Spleen (tissue), 11 donors: ENCODE measurements around the gene FAM25G. TPM values are rescaled to one million over a fixed set of nuclear protein-coding genes. Genes with fewer than 3 reads are reported as not detected.

Source experiments
- DNase-seq: peaks from one replicate; pipeline ENCODE4 v3.0.0-alpha.2; 2020
- H3K27ac ChIP-seq, 8 donors: fragments of 200-600 bp; sonication (generic) in 7 of 8; 1 replicate in 4 of 8; 2 replicates in 4 of 8; pipeline versions ENCODE4 v1.5.0 to v1.8.0; 2016 to 2021; ENCODE audit warnings: inconsistent platforms in 4 of 8, mild to moderate bottlenecking in 4 of 8, moderate library complexity in 1 of 8
- H3K27me3 ChIP-seq, 7 donors: fragments of 200-600 bp; sonication (generic) in 6 of 7; replicated peaks in 1 of 7; 1 replicate in 4 of 7; 2 replicates in 3 of 7; pipeline versions ENCODE4 v1.5.0 to v1.8.0; 2016 to 2021; ENCODE audit warnings: inconsistent platforms in 3 of 7, mild to moderate bottlenecking in 1 of 7
- H3K36me3 ChIP-seq, 6 donors: fragments of 200-600 bp; sonication (generic) in 5 of 6; 1 replicate in 4 of 6; 2 replicates in 2 of 6; pipeline versions ENCODE4 v1.5.0 to v1.8.0; 2016 to 2021; ENCODE audit warnings: inconsistent platforms in 2 of 6
- H3K4me1 ChIP-seq, 6 donors: fragments of 200-600 bp; sonication (generic) in 5 of 6; 1 replicate in 3 of 6; 2 replicates in 3 of 6; pipeline versions ENCODE4 v1.5.0 to v1.8.0; 2016 to 2021; ENCODE audit warnings: inconsistent platforms in 3 of 6
- H3K4me3 ChIP-seq, 8 donors: fragments of 200-600 bp; sonication (generic) in 7 of 8; 1 replicate in 4 of 8; 2 replicates in 4 of 8; pipeline versions ENCODE4 v1.5.0 to v1.8.0; 2016 to 2021; ENCODE audit warnings: inconsistent platforms in 4 of 8, mild to moderate bottlenecking in 4 of 8, moderate library complexity in 2 of 8
- H3K9me3 ChIP-seq, 8 donors: fragments of 200-600 bp; sonication (generic) in 7 of 8; 1 replicate in 4 of 8; 2 replicates in 4 of 8; pipeline versions ENCODE4 v1.5.0 to v1.8.0; 2016 to 2021; ENCODE audit warnings: inconsistent platforms in 4 of 8
- CTCF ChIP-seq, 11 experiments: fragments of 200-600 bp in 7 of 11; fragments of 450-650 bp in 4 of 11; sonication (generic) in 4 of 11; IDR thresholded peaks in 8 of 11; conservative IDR thresholded peaks in 3 of 11; 1 replicate in 7 of 11; 2 replicates in 4 of 11; pipeline versions ENCODE4 v1.4.0 to v1.8.0; 2016 to 2021; ENCODE audit warnings: antibody characterized with exemption in 11 of 11, inconsistent platforms in 4 of 11, mild to moderate bottlenecking in 1 of 11
- POLR2A ChIP-seq, 3 donors: fragments of 450-650 bp; IDR thresholded peaks; one replicate each; pipeline ENCODE4 v1.5.1; 2017; ENCODE audit warnings: antibody characterized with exemption in 3 of 3, mild to moderate bottlenecking in 1 of 3
- POLR2AphosphoS5 ChIP-seq, 3 donors: sonication (generic); formaldehyde crosslinking; IDR thresholded peaks; one replicate each; pipeline ENCODE4 v1.5.1; 2017; ENCODE audit warnings: antibody characterized with exemption in 3 of 3
- WGBS, 5 donors: extraction: QIAGEN DNeasy Blood & Tissue Kit in 3 of 5; methylation state at CpG; one replicate each; pipeline versions ENCODE4 v1.1.5 to v1.1.7; 2013 to 2018; 5-methylcytosine and 5-hydroxymethylcytosine counted together
- intact Hi-C: fragments of 100-400 bp; cut with DNase I; formaldehyde crosslinking; loops from one replicate; pipeline ENCODE4 v1.15.0; 2023; ENCODE audit warnings: low total_unique reads
- polyA plus RNA-seq, 3 donors: library from polyadenylated mRNA; stranded (reverse); fragments of 200-250 nt; gene quantifications; one replicate each; pipeline ENCODE4 v1.2.1, GENCODE V29; 2013
- total RNA-seq, 7 donors: library from RNA; depleted of rRNA in 3 of 7; stranded (reverse); fragments of >200 nt in 3 of 7; fragmentation: NEBNext Ultra II Directional in 4 of 7; extraction: Animal tissue kit (Norgen Biotek cat#: 25700) in 4 of 7; gene quantifications; one replicate each; pipeline versions ENCODE4 v1.1.0 to v1.2.1, GENCODE V29; 2016 to 2021
- donor health status: healthy with polysubstance abuse.
- donor health status: DM: no; HTN: no; CAD: no; lungs with moderate emphysema.
- donor health status: DM: no; HTN: no; CAD: no.
- donor health status: Bipolar disorder and iron deficiency.
- donor health status: healthy.
- donor health status: DM: no; HTN: no; CAD: no.
- donor health status: DM: yes; HTN: yes; CAD: no.

FAM25G gene
- total and polyA plus RNA-seq, 10 donors: not detected

DNA sequence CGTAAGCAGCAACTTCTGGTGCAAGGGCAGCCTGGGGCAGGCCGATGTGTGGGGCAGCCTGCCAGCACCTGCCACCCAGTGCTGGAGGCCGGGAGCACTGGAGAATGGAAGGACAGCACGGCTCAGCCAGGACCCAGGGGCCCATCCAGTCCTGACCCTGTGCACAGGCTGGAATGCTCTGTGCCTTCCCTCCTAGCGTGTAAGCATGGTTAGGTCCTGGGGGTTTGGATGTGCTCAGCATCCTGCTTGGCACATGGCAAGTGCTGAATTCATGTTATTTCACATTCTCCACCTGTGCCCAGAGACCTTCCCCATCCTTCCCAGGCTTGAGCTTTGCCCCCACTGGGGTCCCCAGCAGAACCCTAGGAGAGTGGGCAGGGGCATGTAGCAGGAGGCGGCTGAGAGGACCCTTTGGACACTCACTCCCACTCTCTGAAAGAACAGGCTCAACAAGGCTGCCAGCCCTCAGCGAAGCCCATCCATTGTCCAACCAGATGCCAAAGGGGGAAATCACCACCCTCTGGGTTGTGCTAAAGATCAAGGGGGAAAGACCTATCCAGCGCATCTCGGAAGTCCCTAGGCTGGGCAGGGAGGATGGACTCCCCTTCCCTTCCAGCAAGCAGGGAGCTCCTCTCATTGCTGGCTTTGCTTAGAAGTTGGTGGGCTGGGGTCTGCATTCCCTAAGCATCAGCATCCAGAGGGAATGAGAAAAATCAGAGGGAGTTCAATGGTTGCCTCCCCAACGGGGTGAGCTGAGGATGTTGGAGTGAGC, 37.3 kb downstream of the FAM25G start:
- no peaks in the 10 kb centered on the region for H3K4me1 ChIP-seq
- H3K4me3 ChIP-seq: no peak overlapping the region
- H3K27ac ChIP-seq: no peak overlapping the region
- WGBS, 5 donors: 64 to 84% (median 81%) methylated on average over 5 to 10 of the region's 10 CpGs
- H3K9me3 ChIP-seq: no peaks in the 10 kb centered on the region
- intact Hi-C loops: no loop called here
- no peaks in the 10 kb centered on the region for H3K36me3 ChIP-seq
- peak; percentile 73 for DNase-seq
- TF ChIP-seq POLR2A (IDR thresholded peaks at IDR 0.05) (no peak), POLR2AphosphoS5 (IDR thresholded peaks at IDR 0.05) (no peak), CTCF (IDR thresholded peaks at IDR 0.05 in 8 of 11, conservative IDR thresholded peaks at IDR 0.05 in 3 of 11) (no peak)
- peaks cover 0 to 10% (median 0%) of the 10 kb centered on the region in 7 donors for H3K27me3 ChIP-seq

- 49 to 63% (median 52%) methylated on average over 3 to 7 of the region's 7 CpGs for WGBS, 5 donors
- TF ChIP-seq POLR2A (IDR thresholded peaks at IDR 0.05) (no peak), POLR2AphosphoS5 (IDR thresholded peaks at IDR 0.05) (no peak), CTCF (IDR thresholded peaks at IDR 0.05 in 8 of 11, conservative IDR thresholded peaks at IDR 0.05 in 3 of 11) (no peak)
- H3K4me3 ChIP-seq: no peak overlapping the region
Measured at GRCh38 chr10:47453141-47454007, 38.1 kb downstream of the FAM25G start.

DNA sequence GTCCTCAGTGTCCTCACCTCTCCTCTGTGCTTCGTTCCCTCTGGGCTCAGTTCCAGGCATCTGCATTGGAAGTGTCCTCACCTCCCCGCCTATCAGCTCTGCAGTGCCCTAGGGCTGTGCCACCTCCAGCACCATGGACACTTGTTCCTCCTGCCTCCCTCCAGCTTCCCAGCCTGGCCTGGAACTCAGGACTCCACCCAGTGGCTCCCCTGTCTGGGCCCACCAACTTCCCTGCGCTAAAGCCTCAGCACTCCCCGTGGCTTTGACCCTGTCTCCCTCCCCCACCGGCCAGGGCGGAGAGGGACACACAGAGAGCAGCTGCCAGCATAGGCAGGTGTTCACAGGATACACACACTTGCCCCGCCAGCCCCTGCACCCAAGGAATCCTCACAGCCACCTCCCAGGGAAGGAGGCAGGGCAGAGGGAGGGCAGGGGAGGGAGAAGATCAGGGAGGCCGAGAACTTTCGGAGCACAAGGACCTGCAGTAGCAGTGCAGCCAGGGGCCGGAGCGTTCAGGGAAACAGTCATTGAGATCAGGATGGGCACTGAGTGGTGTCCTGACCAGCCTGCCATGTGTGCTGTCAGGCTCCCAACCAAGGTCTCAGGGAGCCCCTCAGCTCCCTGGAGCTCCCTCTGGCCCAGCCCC, 38.9 kb downstream of the FAM25G start:
- Histone ChIP-seq H3K4me3 (no peak overlapping the region), H3K4me1 (no peaks in the 10 kb centered on the region), H3K36me3 (no peaks in the 10 kb centered on the region), H3K9me3 (no peaks in the 10 kb centered on the region), H3K27me3 (peaks cover 0 to 10% (median 0%) of the 10 kb centered on the region in 7 donors), H3K27ac (no peak overlapping the region)
- no peak for TF ChIP-seq CTCF (IDR thresholded peaks at IDR 0.05 in 8 of 11, conservative IDR thresholded peaks at IDR 0.05 in 3 of 11)
- no peak for TF ChIP-seq POLR2AphosphoS5 (IDR thresholded peaks at IDR 0.05)
- no peak for TF ChIP-seq POLR2A (IDR thresholded peaks at IDR 0.05)
- intact Hi-C loops: no loop called here
- 65 to 75% (median 72%) methylated on average over 11 of the region's 11 CpGs for WGBS, 5 donors
- DNase-seq: peak; percentile 58

More at GRCh38 chr10:47453141-47454007, 38.1 kb downstream of the FAM25G start:
- intact Hi-C loops: no loop called here
- Histone ChIP-seq H3K4me1 (no peaks in the 10 kb centered on the region), H3K9me3 (no peaks in the 10 kb centered on the region), H3K36me3 (no peaks in the 10 kb centered on the region), H3K27ac (no peak overlapping the region), H3K27me3 (peaks cover 0 to 10% (median 0%) of the 10 kb centered on the region in 7 donors)
- DNase-seq: no peak
